PFSK-1 (cell line): Measurements from ENCODE around the gene MAPK1IP1L.

Experiments
- POLR2AphosphoS5 ChIP-seq: IDR thresholded peaks from 2 replicates; pipeline ENCODE4 v1.6.1; 2012; ENCODE audit warnings: low read depth, mild to moderate bottlenecking, control low read depth, low read length, moderate library complexity
- REST ChIP-seq, 2 experiments: IDR thresholded peaks; 2 replicates each; pipeline versions ENCODE4 v1.6.1 to v1.8.0; 2011 to 2012; ENCODE audit warnings: low read depth in 2 of 2, low read length in 2 of 2, control low read depth in 1 of 2, inconsistent platforms in 1 of 2, mild to moderate bottlenecking in 1 of 2, moderate library complexity in 1 of 2; ENCODE audit not compliant: insufficient read depth in 1 of 2
- TAF1 ChIP-seq: IDR thresholded peaks from 2 replicates; pipeline ENCODE4 v1.6.1; 2012; ENCODE audit warnings: low read length, control low read depth, borderline replicate concordance; ENCODE audit not compliant: insufficient read depth

DNA sequence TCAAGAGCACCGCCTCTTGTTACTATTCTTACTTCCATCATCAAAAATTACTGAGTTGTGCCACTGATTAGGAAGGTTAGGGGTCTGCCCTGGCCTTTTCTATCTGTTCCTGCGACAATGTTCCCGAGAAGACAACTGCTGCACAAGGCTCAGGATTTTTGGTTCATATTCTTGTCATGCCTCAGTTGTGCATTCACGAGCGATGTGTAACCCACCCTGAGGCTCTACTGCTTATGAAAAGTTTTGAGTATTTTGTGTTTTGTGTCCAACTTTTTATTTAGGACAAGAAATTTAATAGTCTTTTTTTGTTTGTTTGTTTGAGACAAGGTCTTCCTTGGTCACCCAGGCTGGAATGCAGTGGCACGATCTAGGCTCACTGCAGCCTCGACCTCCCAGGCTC is 54.5 kb downstream of the MAPK1IP1L start:
- TF ChIP-seq POLR2AphosphoS5 (no peak), REST (IDR thresholded peaks at IDR 0.05; ENCODE audit: insufficient read depth in 1 of 2, low read depth in 2 of 2, low read length in 2 of 2) (no peak), TAF1 (no peak)
